Endothelial cell of umbilical vein (primary cell): ENCODE results near the gene ESPN. TPM values are rescaled to one million over a fixed set of nuclear protein-coding genes. Genes with fewer than 3 reads are reported as not detected.

Experiments
- BruUV-seq: library from RNA; stranded (reverse); fragments of 400-500 nt; replicated peaks from 2 replicates; lab custom pipeline; 2021; lab: Mats Ljungman, UMichigan
- CTCF ChIA-PET: fragments of 300-600, 350-600 bp; sonication (Branson Sonifier 250); formaldehyde crosslinking; loops from one replicate; lab custom pipeline; 2021; ENCODE audit warnings: antibody characterized with exemption, inconsistent platforms; lab: Charles Lee
- POLR2A ChIA-PET: fragments of 300-600, 350-600 bp; sonication (Branson Sonifier 250); formaldehyde crosslinking; loops from one replicate; lab custom pipeline; 2021; ENCODE audit warnings: antibody characterized with exemption, inconsistent platforms; lab: Charles Lee
- DNase-seq: peaks from one replicate; pipeline ENCODE4 v3.0.0-alpha.2; 2011; ENCODE audit warnings: low read depth, low spot score
- FAIRE-seq: peaks from 2 replicates; lab custom pipeline; 2011; peaks lifted over from hg19 to GRCh38; lab: Jason Lieb, UNC
- H2AFZ ChIP-seq: 2 replicates; pipeline ENCODE4 v1.6.0; 2012; ENCODE audit warnings: low read depth, low read length, control low read depth, inconsistent platforms
- H3K27ac ChIP-seq: 2 replicates; pipeline ENCODE4 v1.5.1; 2011; ENCODE audit warnings: low read depth, mild to moderate bottlenecking, control low read depth, low read length, moderate library complexity; ENCODE audit not compliant: insufficient read depth
- H3K27me3 ChIP-seq, 2 experiments: 2 replicates each; pipeline versions ENCODE4 v1.6.0 to v1.6.1; 2011; ENCODE audit warnings: low read length in 2 of 2, mixed read lengths in 1 of 2; ENCODE audit not compliant: control insufficient read depth in 2 of 2, insufficient read depth in 2 of 2
- H3K36me3 ChIP-seq, 2 experiments: 2 replicates in 1 of 2; 3 replicates in 1 of 2; pipeline ENCODE4 v1.5.1; 2011; ENCODE audit warnings: low read length in 2 of 2, mild to moderate bottlenecking in 1 of 2, moderate library complexity in 1 of 2; ENCODE audit not compliant: control insufficient read depth in 2 of 2, insufficient read depth in 2 of 2; ENCODE audit errors: extremely low read depth in 1 of 2
- H3K4me1 ChIP-seq: 3 replicates; pipeline ENCODE4 v1.5.1; 2011; ENCODE audit warnings: mild to moderate bottlenecking, low read length; ENCODE audit not compliant: control insufficient read depth, insufficient read depth; ENCODE audit errors: extremely low read depth
- H3K4me2 ChIP-seq: 2 replicates; pipeline ENCODE4 v1.6.1; 2011; ENCODE audit warnings: low read length, control low read depth, mixed read lengths; ENCODE audit not compliant: insufficient read depth
- H3K4me3 ChIP-seq, 3 experiments: fragments of 200-600 bp in 1 of 3; sonication (generic), shearing (Covaris generic) in 1 of 3; replicated peaks in 1 of 3; 2 replicates each; pipeline ENCODE4 v1.5.1; 2011 to 2016; ENCODE audit warnings: control low read depth in 3 of 3, low read length in 3 of 3, mild to moderate bottlenecking in 2 of 3, inconsistent platforms in 1 of 3, low read depth in 1 of 3, moderate library complexity in 1 of 3; ENCODE audit not compliant: insufficient read depth in 1 of 3
- H3K79me2 ChIP-seq: 2 replicates; pipeline ENCODE4 v1.6.0; 2012; ENCODE audit warnings: low read length, inconsistent platforms; ENCODE audit not compliant: control insufficient read depth, insufficient read depth
- H3K9ac ChIP-seq: replicated peaks from 2 replicates; pipeline ENCODE3; 2011; ENCODE audit warnings: low read length, control low read depth; ENCODE audit not compliant: insufficient read depth; ENCODE audit errors: extremely low read depth
- H3K9me1 ChIP-seq: replicated peaks from 3 replicates; pipeline ENCODE4 v1.6.0; 2011; ENCODE audit warnings: mild to moderate bottlenecking, low read length; ENCODE audit not compliant: control insufficient read depth, insufficient read depth; ENCODE audit errors: extremely low read depth
- H3K9me3 ChIP-seq: replicated peaks from 2 replicates; pipeline ENCODE4 v1.5.1; 2012; ENCODE audit warnings: low read length, inconsistent platforms; ENCODE audit not compliant: control insufficient read depth, insufficient read depth
- H4K20me1 ChIP-seq: replicated peaks from 2 replicates; pipeline ENCODE3; 2011; ENCODE audit warnings: mild to moderate bottlenecking, low read length; ENCODE audit not compliant: control insufficient read depth, insufficient read depth; ENCODE audit errors: extremely low read depth
- CTCF ChIP-seq, 2 donors: IDR thresholded peaks; 1 replicate in 1 of 2; 2 replicates in 1 of 2; pipeline ENCODE4 v1.5.1; 2011; ENCODE audit warnings: low read length in 2 of 2, mild to moderate bottlenecking in 2 of 2, moderate library complexity in 2 of 2, control low read depth in 1 of 2, inconsistent platforms in 1 of 2, low read depth in 1 of 2; ENCODE audit not compliant: insufficient read depth in 1 of 2; ENCODE audit errors: extremely low read depth in 1 of 2
- EZH2 ChIP-seq: IDR thresholded peaks from 2 replicates; pipeline ENCODE4 v1.6.1; 2012; ENCODE audit warnings: borderline replicate concordance, low read depth, mild to moderate bottlenecking, moderate library complexity, low read length, inconsistent platforms; ENCODE audit not compliant: severe bottlenecking
- FOS ChIP-seq: IDR thresholded peaks from 2 replicates; pipeline ENCODE4 v1.6.1; 2011; ENCODE audit warnings: mild to moderate bottlenecking, low read length, moderate library complexity, borderline replicate concordance; ENCODE audit not compliant: insufficient read depth
- GATA2 ChIP-seq: IDR thresholded peaks from 2 replicates; pipeline ENCODE4 v1.7.0; 2011; ENCODE audit warnings: low read depth, mild to moderate bottlenecking, moderate library complexity, mixed read lengths, low read length; ENCODE audit not compliant: insufficient read length, insufficient read depth
- JUN ChIP-seq: IDR thresholded peaks from 2 replicates; pipeline ENCODE4 v1.6.1; 2011; ENCODE audit warnings: borderline replicate concordance, low read depth; ENCODE audit not compliant: insufficient read length, insufficient read depth
- MAX ChIP-seq: IDR thresholded peaks from 2 replicates; pipeline ENCODE4 v1.6.1; 2011; ENCODE audit not compliant: insufficient read depth, insufficient read length
- MYC ChIP-seq: IDR thresholded peaks from one replicate; pipeline ENCODE4 v1.6.1; 2011; ENCODE audit warnings: mild to moderate bottlenecking, low read depth, low read length
- POLR2A ChIP-seq: IDR thresholded peaks from 2 replicates; pipeline ENCODE4 v1.6.1; 2012; ENCODE audit warnings: low read depth, mild to moderate bottlenecking, control low read depth, low read length
- POLR2AphosphoS5 ChIP-seq: IDR thresholded peaks from 2 replicates; pipeline ENCODE4 v1.6.1; 2012; ENCODE audit warnings: low read depth, mild to moderate bottlenecking, control low read depth, low read length, moderate library complexity; ENCODE audit not compliant: insufficient read depth
- dilution Hi-C: fragments of 300-500 bp; cut with MboI; formaldehyde crosslinking; loops from one replicate; pipeline ENCODE4 v1.15.0; 2019; ENCODE audit warnings: low sequenced_read_pairs; ENCODE audit not compliant: extremely low pct_ligation_motif_present
- intact Hi-C: fragments of 100-400 bp; cut with micrococcal nuclease; formaldehyde crosslinking; loops from one replicate; pipeline ENCODE4 v1.10.0; 2022
- polyA plus RNA-seq, 4 experiments: library from polyadenylated mRNA; depleted of rRNA in 3 of 4; stranded (reverse) in 3 of 4; unstranded in 1 of 4; fragments of >200 nt; gene quantifications; 2 replicates each; pipeline versions ENCODE4 v1.2.1 to v1.2.3, GENCODE V29; 2011 to 2012; ENCODE audit warnings: missing spikeins in 1 of 4
- total RNA-seq: library from RNA; stranded (reverse); gene quantifications from 2 replicates; pipeline ENCODE4 v1.2.3, GENCODE V29; 2021

Gene ESPN
- total and polyA plus RNA-seq, 2 donors (not counting 3 experiments of a cell fraction or from before 2014, with no cell fraction given) = 0.54 to 0.71 TPM

DNA sequence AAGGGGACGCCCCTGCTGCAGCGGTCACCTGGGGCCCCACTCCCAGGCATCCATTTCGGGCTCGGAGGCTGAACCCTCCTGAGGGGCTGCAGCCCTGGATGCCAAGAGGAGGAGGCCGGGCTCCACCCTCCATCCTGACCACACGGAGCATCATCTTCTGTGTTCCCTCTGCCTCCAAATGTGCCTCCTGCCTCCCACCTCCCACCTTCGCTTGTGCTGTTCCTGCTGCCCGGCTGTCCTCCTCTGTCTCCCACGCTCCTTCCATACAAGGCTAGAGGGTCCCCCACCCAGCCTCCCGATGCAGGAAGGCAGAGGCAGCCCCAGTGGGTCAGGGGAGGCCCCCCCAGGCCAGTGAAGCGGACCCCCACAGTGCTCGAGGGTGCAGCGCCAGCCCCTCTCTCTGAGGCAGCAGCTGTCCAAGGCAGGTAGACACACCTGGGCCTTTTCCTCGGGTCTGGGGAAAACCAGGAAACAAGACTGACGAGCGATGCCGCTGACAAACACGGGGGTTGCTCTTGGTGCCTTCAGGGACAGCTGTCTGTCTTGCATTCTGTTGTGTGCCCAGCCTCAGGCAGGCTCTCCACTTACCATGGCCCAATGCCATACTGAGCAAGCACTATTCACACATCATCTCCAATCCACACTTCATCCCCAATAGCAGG, 83.7 kb downstream of the ESPN start:
- H3K9me1 ChIP-seq = no peaks in the 10 kb centered on the region
- dilution Hi-C loops (no loop called here), intact Hi-C loops (no loop called here)
- ChIA-PET CTCF (interaction anchor here (1.2 to 1.5 kb wide), 2 partner anchors 14 to 22 kb away, joined by 3 to 9 read pairs; no protein-coding TSS in a partner anchor), POLR2A (no interaction called here)
- H3K9ac ChIP-seq = no peak overlapping the region
- no peak overlapping the region for H3K4me3 ChIP-seq
- H3K4me1 ChIP-seq = no peaks in the 10 kb centered on the region
- H3K79me2 ChIP-seq = no peaks in the 10 kb centered on the region
- no peaks in the 10 kb centered on the region for H3K9me3 ChIP-seq
- H2AFZ ChIP-seq = no peak overlapping the region
- no peaks in the 10 kb centered on the region for H3K27me3 ChIP-seq
- no peak overlapping the region for H3K4me2 ChIP-seq
- H3K36me3 ChIP-seq = no peaks in the 10 kb centered on the region
- no peaks in the 10 kb centered on the region for H4K20me1 ChIP-seq
- H3K27ac ChIP-seq = no peak overlapping the region
- no peak for TF ChIP-seq POLR2AphosphoS5
- TF ChIP-seq GATA2 = no peak
- no peak for TF ChIP-seq FOS
- no peak for TF ChIP-seq JUN
- TF ChIP-seq POLR2A = no peak
- no peak for TF ChIP-seq EZH2
- no peak for TF ChIP-seq MAX
- TF ChIP-seq CTCF (IDR thresholded peaks at IDR 0.05; ENCODE audit: extremely low read depth in 1 of 2, insufficient read depth in 1 of 2, low read depth in 1 of 2, low read length in 2 of 2) = no peak
- TF ChIP-seq MYC = no peak
- DNase-seq (no peak), FAIRE-seq (no peak)
- no TSS peak for BruUV-seq
